ENCODE results near the gene ANK3. TPM values are rescaled to one million over a fixed set of nuclear protein-coding genes. Genes with fewer than 3 reads are reported as not detected.

The ANK3 gene
- total RNA-seq, 3 donors from 2014 or later: 10.2 to 93.2 (median 57.4) TPM

DNA sequence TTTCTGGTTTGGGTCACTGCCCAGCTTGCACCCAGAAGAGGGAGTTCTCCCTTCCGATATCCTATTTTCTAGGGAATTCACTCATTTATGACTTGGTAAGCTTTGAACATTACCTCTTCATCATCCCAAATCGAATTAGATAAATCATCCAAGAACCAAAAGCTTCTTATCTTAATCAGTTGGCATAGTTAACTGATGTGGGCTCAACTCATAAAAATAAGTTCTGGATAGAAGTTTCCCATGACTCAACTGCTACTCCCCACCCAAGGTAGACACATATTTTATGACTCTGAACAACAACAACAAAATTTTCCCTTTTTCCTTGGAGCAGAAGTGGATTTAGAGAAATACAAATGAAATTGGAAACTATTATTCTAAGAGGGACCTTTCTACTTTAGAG lies 380.4 kb downstream of the ANK3 start:
- Histone ChIP-seq H3K27me3 (no peaks in the 10 kb centered on the region), H3K27ac (no peak overlapping the region), H3K9me3 (no peaks in the 10 kb centered on the region), H3K36me3 (no peaks in the 10 kb centered on the region), H3K4me3 (no peak overlapping the region), H3K4me1 (no peaks in the 10 kb centered on the region)
- TF ChIP-seq CTCF (IDR thresholded peaks at IDR 0.05) (no peak), POLR2A (IDR thresholded peaks at IDR 0.05) (no peak), POLR2AphosphoS5 (IDR thresholded peaks at IDR 0.05) (no peak)
- intact Hi-C loops (cut with DNase I; ENCODE audit: low total_unique reads): no loop called here
- DNase-seq (ENCODE audit: low spot score in 2 of 2): no peak

DNA sequence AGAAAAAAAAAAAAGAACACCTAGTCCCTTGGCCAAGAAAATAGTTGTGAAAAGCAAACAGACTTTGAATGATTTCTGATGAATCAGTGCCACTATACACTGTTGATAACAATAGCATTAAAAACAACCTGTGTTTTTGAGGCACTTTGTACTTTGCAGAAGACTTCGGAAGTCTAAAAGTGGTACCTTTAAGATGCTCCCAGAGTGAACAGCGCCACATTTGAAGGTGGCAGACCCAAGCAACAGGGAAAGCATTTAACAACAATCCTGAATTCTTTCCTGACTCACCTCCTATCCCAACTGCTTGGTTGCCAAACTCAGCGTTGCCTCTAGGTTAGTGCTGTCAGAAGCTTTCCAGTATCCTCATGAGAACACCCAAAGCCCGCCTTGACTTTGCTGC lies 380.9 kb downstream of the ANK3 start:
- Histone ChIP-seq H3K27me3 (no peaks in the 10 kb centered on the region), H3K4me1 (no peaks in the 10 kb centered on the region), H3K4me3 (no peak overlapping the region), H3K36me3 (no peaks in the 10 kb centered on the region), H3K27ac (no peak overlapping the region), H3K9me3 (no peaks in the 10 kb centered on the region)
- no peak for DNase-seq (ENCODE audit: low spot score in 2 of 2)
- TF ChIP-seq CTCF (IDR thresholded peaks at IDR 0.05) (no peak), POLR2AphosphoS5 (IDR thresholded peaks at IDR 0.05) (no peak), POLR2A (IDR thresholded peaks at IDR 0.05) (no peak)
- intact Hi-C loops (cut with DNase I; ENCODE audit: low total_unique reads): no loop called here

GRCh38 chr10:60006062-60006461 lies 383.6 kb downstream of the ANK3 start:
- TF ChIP-seq CTCF (IDR thresholded peaks at IDR 0.05) (no peak), POLR2A (IDR thresholded peaks at IDR 0.05) (no peak), POLR2AphosphoS5 (IDR thresholded peaks at IDR 0.05) (no peak)
- no peak for DNase-seq (ENCODE audit: low spot score in 2 of 2)
- intact Hi-C loops (cut with DNase I; ENCODE audit: low total_unique reads): no loop called here
- H3K9me3 ChIP-seq: no peaks in the 10 kb centered on the region
- no peaks in the 10 kb centered on the region for H3K36me3 ChIP-seq
- no peak overlapping the region for H3K27ac ChIP-seq
- no peak overlapping the region for H3K4me3 ChIP-seq
- H3K27me3 ChIP-seq: no peaks in the 10 kb centered on the region
- no peaks in the 10 kb centered on the region for H3K4me1 ChIP-seq

GRCh38 chr10:60003651-60004523 lies 385.8 kb downstream of the ANK3 start:
- no peaks in the 10 kb centered on the region for H3K36me3 ChIP-seq
- intact Hi-C loops (cut with DNase I; ENCODE audit: low total_unique reads): no loop called here
- no peaks in the 10 kb centered on the region for H3K9me3 ChIP-seq
- no peaks in the 10 kb centered on the region for H3K27me3 ChIP-seq
- H3K4me3 ChIP-seq: no peak overlapping the region
- H3K27ac ChIP-seq: no peak overlapping the region
- DNase-seq (ENCODE audit: low spot score in 2 of 2): no peak
- H3K4me1 ChIP-seq: no peaks in the 10 kb centered on the region
- no peak for TF ChIP-seq POLR2A (IDR thresholded peaks at IDR 0.05)
- no peak for TF ChIP-seq CTCF (IDR thresholded peaks at IDR 0.05)
- no peak for TF ChIP-seq POLR2AphosphoS5 (IDR thresholded peaks at IDR 0.05)

- H3K36me3 ChIP-seq: no peaks in the 10 kb centered on the region
- DNase-seq (ENCODE audit: low spot score in 2 of 2): no peak
- H3K27ac ChIP-seq: no peak overlapping the region
- TF ChIP-seq CTCF (IDR thresholded peaks at IDR 0.05) (no peak), POLR2A (IDR thresholded peaks at IDR 0.05) (no peak), POLR2AphosphoS5 (IDR thresholded peaks at IDR 0.05) (no peak)
- no peak overlapping the region for H3K4me3 ChIP-seq
- no peaks in the 10 kb centered on the region for H3K4me1 ChIP-seq
- no peaks in the 10 kb centered on the region for H3K27me3 ChIP-seq
- H3K9me3 ChIP-seq: no peaks in the 10 kb centered on the region
- intact Hi-C loops (cut with DNase I; ENCODE audit: low total_unique reads): no loop called here
Measured at GRCh38 chr10:60000747-60001146, 388.9 kb downstream of the ANK3 start.

Data from breast epithelium (tissue), 4 donors.